Neural progenitor cell (in vitro differentiated cells): ENCODE data around the gene MEGF6.

ENCODE experiments used
- CTCF ChIP-seq: fragments of 200-600 bp; sonication (generic); IDR thresholded peaks from 2 replicates; pipeline ENCODE4 v1.5.1; 2017; ENCODE audit warnings: antibody characterized with exemption, mild to moderate bottlenecking
- EZH2 ChIP-seq: fragments of 200-600 bp; sonication (generic); IDR thresholded peaks from 2 replicates; pipeline ENCODE4 v1.6.1; 2017; ENCODE audit warnings: antibody characterized with exemption, mild to moderate bottlenecking, moderate library complexity

GRCh38 chr1:3610527-3611169 lies 660 bp downstream of the MEGF6 start:
- TF ChIP-seq CTCF, result no peak
- no peak for TF ChIP-seq EZH2
